ENCODE measurements around the gene KIF25.

KIF25 gene, protein sequence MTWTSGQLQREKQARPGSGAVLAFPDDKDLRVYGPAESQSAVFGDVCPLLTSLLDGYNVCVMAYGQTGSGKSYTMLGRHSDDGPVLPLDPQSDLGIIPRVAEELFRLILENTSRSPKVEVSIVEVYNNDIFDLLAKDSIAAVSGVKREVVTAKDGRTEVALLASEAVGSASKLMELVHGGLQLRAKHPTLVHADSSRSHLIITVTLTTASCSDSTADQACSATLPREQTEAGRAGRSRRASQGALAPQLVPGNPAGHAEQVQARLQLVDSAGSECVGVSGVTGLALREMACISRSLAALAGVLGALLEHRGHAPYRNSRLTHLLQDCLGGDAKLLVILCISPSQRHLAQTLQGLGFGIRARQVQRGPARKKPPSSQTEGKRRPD

DNA sequence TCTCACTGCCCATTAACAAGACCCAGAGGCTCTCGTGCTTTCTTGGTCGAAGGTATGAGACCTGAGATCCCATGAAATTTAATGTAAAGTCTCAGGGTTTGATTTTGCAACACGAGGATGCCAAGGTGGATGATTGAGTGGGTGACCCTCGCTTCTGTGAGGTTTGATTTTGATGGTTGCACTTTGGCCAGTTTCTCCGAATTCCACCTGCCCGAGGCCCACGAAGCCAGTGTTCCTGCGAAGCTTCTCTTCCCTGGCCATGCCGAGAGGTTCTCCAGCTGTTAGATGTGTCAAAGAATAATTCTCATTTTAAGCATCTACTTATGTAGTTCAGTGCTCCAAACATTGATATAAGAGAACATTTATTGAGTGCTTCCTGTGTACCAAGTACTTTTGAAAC, at the start of gene KIF25:
Gene KIF25, plus strand, starts transcription at position 30 of the 400 bp plus-strand sequence. CDS start 31,915 bp downstream, outside the sequence.
- DNase-seq = no peak

GRCh38 chr6:167947716-167948115, 49.8 kb upstream of the KIF25 start:
- DNase-seq = no peak

GRCh38 chr6:167948716-167949115, 48.8 kb upstream of the KIF25 start:
- no peak for DNase-seq

DNA sequence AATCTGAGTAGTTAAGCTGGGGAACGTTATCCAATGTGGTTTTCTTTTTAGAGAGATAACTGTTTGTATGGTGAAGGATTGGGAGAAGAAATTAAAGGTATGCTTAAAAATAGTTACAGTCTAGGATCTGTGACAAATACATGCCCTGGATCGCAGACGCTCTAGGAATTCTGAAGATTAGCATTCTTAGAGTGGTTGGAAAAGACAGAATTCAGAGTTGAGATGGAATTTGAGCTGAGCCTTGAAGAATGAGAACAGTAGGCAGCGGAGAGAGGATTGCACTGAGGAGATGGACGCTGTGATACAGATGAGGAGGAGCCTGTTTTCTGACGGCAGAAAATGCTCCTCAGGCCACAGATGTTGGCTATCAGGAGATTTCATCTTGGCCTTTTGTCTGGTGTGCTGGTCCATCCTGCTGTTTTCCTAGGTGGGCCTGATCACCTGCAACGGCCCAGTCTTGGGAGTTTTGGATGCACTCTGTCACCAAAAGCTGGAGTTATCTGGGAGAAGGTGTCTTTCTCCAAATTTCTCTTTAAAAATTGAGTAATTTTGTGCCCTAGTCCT, 48.3 kb upstream of the KIF25 start:
- no peak for DNase-seq

DNA sequence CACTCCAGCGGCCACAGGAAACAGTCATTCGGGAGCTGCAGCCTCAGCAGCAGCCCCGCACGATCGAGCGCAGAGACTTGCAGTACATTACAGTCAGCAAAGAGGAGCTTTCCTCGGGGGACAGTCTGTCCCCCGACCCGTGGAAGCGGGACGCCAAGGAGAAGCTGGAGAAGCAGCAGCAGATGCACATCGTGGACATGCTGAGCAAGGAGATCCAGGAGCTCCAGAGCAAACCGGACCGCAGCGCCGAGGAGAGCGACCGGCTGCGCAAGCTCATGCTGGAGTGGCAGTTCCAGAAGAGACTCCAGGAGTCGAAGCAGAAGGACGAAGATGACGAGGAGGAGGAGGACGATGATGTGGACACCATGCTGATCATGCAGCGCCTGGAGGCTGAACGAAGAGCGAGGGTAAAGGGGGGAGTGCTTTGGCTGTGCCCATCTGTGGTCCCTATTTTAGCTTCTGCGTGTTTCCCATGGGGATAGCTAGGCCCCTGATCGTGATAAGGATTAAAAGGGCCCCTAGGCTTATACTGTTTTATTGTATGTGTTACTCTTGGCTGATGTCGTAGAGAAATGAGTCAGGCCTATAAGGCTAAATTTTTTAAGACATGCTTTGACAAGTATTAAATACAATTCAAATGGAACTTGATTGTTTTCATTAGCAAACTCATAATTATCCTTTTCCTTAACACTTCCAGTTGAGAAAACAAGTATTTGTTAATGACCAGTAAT, 45.5 kb upstream of the KIF25 start:
- no peak for DNase-seq

GRCh38 chr6:167952512-167952859, 45.0 kb upstream of the KIF25 start:
- no peak for DNase-seq

DNA sequence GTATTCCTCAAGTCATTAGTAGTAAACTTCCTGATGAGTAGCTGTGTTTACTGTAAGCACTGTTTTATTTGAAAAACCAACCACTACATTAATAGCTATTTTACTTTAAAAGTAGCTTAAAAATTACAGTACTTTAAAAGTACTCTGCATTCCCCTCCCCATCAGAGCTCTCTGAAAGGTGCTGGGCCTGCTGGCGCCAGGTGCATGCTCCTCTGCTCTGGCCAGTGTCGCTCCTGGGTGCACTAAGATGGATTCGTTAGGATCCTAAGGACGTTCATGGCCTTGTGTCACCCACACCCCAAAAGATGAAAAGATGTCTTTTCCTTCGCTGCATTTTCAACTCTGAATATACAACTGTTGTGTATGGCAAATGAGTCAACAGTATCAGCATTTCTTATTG, 43.9 kb upstream of the KIF25 start:
- no peak for DNase-seq

- DNase-seq = no peak
Measured at GRCh38 chr6:167954151-167954550, 43.3 kb upstream of the KIF25 start.

DNA sequence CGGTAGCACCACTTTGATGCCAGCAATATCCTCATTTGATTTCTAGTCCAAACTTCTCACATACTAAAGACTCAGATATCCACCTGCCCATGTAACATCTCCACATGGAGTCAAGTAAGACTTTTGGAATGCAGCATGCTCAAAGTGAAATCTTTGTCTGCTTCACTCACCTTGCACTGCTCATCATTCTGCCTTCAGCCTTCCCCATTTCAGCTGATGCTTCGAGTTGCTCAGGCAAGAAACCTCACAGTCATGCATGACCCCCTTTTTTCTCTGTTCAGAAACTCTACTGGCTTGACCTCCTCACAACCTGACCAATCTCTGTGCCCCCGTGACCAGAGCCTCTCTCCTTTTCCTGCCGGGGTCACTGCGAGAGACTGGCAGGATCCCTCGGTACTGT, 41.0 kb upstream of the KIF25 start:
- no peak for DNase-seq

DNA sequence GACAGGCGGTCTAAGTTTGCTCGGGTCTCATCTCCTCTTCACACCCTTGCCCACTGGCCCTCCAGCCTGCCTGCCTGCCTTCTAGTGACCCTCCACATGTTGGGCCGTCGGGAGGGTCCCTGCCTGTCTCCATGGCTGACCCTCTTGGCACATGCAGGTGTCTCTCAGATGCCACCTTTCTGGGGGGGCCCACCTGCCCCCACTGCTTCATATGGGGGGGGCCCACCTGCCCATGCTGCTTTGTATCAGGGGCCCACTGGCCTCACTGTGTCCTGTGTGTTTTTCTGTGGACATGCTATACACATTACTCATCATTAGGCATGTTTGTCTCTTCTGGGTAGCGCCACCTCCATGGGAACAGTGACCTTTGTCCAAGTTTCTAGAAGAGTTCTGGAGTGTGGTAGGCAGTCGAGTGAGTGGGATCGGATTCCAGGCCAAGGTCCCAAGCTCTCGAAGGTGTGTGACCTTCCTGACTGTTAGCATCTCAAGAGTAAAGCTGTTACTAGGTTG, 40.4 kb upstream of the KIF25 start:
- DNase-seq = no peak

GRCh38 chr6:167957626-167958025, 39.8 kb upstream of the KIF25 start:
- no peak for DNase-seq

DNA sequence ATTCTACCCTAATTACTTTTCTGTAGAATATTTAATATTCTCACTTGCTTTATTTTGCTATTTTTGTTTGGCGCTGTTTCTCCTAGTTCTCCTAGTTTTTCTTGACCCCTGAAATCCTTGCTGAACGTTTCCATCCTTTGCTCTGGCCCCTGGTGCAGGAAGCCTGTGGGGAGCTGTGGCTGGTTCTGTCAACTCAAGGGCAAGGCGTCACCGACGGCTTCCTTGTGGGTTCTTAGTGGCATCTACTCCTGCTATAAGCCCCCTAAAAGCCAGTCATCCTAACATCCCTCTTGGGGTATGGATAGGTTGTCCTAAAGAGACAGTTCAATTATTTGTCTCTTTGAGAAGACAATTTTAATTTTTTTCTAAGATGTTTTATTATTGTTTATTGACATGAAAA, 36.9 kb upstream of the KIF25 start:
- DNase-seq = no peak

GRCh38 chr6:167962711-167963110, 34.8 kb upstream of the KIF25 start:
- DNase-seq = no peak

- DNase-seq = no peak
Measured at GRCh38 chr6:167963589-167964057, 33.8 kb upstream of the KIF25 start.

DNA sequence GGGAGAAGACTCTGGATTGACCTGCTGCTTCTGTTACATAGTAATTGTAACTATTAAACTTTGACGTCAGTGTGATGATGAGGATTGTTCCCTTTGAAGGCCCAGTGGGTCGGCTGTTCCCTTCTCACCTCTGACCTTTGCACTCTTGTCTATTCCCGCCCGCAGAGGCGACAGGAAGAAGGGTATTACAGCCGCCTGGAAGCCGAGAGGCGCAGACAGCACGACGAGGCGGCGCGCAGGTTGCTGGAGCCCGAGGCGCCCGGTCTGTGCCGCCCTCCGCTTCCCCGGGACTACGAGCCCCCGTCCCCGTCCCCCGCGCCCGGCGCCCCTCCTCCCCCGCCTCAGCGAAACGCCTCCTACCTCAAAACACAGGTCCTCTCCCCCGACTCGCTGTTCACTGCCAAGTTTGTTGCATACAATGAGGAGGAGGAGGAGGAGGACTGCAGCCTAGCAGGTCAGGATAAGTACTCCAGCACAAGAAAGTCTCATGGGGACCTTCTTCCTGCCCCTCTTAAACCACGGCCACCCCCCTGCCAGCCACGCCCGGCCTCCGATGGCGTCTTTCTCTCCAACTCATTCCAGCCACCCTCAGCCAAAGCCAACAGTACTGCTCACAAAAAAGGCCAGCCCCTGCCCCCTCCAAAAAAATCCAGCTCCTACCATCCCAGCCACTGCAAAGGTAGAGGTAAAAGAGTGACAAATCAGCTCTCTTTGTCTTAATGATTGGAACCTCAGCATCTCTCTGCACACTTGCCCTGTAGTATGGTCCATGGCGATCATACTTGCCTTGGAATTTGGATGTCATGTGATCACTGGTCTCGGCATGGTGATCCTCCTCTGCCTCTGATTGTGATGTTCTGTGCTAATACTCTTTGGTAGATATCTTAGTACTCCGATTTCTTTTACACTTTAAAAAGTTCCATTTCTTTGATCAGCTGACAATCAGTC, 31.6 kb upstream of the KIF25 start:
- DNase-seq = no peak

GRCh38 chr6:167966540-167966905, 30.9 kb upstream of the KIF25 start:
- DNase-seq = no peak

DNA sequence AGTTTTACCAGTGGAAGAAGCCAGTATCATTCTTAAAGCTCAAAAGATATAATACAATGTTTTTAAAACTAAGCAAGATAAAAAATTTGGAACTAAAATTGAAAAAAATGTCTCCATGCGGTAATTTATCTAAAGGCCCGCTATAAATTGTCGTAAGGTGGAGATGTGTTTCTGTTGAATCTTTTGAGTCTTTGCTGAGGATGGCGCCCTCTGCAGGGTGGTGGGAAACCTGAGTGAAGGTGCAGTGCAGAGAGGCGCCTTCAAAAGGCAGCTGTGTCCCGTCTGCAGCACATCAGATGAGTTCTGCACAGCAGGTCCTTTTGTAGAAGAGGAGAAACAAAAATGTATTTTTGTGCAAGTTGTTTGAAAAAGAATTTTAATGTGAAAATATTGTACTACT, 29.4 kb upstream of the KIF25 start:
- DNase-seq = peak in 2 of 3 donors; percentile 24 to 41

GRCh38 chr6:167970230-167970629, 27.2 kb upstream of the KIF25 start:
- DNase-seq = no peak

DNA sequence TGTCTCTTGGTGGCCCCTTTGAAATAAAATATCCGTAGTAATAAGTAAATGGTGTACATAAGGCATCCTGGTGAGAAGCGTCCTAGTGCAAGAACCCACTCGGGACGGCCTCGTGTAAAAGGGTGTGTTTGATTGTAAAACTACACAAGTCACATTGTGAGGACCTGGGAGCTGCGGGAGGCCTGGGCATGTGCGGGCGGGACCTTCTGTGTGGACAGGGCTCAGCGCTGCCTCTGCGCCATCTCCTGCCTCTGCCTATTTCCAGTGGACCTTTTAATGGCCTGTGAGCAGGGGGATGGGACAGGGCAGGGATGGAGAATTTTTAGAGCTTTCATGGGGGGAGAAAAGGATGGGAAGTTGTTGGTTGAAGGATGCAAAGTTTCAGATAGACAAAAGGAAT, 25.3 kb upstream of the KIF25 start:
- DNase-seq = no peak

- no peak for DNase-seq
Measured at GRCh38 chr6:167973148-167973885, 24.2 kb upstream of the KIF25 start.

DNA sequence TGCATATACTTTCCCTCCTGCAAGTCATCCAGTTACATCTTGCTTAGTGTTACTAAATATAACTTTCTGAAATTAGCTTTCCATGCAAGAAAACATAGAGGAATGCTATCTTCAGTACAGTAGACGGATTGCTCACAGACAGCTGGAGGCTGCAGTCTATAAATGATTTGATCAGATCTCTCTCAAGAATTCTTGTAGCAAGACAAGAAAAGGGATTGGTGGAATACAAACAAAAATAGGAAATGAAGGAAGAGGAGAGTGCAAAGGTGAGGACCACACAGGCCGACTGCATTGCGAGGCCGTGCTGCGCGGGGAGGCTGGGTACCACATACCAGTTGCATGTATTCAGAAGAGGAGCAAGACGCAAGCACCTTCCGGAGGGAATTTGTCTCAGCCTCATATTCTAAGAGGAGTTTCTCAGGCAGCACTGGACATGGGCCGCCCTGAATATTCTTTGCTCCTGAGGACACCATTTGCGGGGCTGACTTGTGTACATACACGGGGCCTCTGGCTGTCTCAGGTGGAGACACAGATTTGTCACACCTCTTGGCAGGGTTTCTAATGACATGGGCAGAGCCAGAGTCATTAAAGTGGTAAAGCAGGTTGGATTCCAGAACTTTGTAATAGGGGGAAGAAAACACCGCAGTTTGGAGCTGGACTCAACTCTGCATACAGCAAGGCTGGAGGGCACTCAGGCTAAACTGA, 22.7 kb upstream of the KIF25 start:
- DNase-seq = no peak

All from suppressor macrophage treated with lipopolysaccharide for 1 hour (primary cell).